Gastroesophageal sphincter (tissue), 2 donors: Measurements from ENCODE around the gene ITPR2.

Source experiments
- EP300 ChIP-seq: sonication (generic); formaldehyde crosslinking; IDR thresholded peaks from one replicate; pipeline ENCODE4 v1.6.1; 2017; ENCODE audit warnings: antibody characterized with exemption, mild to moderate bottlenecking
- POLR2A ChIP-seq, 2 donors: fragments of 450-650 bp; IDR thresholded peaks; one replicate each; pipeline ENCODE4 v1.6.1; 2017; ENCODE audit warnings: antibody characterized with exemption in 2 of 2, mild to moderate bottlenecking in 2 of 2, moderate library complexity in 1 of 2

GRCh38 chr12:26696048-26696612, 136.9 kb downstream of the ITPR2 start:
- TF ChIP-seq EP300, result no peak
- TF ChIP-seq POLR2A (IDR thresholded peaks at IDR 0.05), result no peak
